Measurements from ENCODE around the gene ESYT3.

DNA sequence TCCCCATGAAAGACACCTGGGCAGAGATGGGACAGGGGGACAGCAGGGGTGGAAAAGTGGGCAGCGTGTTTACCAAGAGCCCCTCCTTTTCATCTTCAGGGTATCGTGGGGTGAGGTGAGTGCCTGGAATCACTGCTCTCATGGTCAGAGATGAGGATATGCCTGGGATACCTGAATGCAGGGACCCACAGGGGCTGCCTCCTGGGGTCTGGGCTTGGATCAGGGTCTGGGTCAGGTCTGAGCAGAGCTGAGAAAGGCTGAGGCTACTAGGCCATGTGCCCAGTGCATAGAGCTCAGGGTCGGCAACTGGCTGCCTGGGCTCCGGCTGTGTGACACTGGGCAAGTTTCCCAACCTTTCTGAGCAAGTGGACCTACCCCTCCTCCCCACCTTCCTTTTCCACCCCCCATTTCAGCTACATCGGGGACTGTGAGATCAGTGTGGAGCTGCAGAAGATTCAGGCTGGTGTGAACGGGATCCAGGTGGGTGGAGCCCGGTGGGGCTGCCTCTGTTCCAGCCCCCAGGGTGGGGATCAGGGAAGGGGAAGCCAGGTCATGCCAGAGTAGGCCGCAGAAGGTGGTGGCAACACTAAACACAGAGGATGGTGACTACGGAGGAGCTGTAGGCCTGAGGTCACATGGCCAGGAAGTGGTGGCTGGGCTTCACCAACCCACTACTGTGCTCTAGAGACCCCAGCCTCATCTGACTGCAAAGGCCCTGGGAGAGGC is 24.5 kb downstream of the ESYT3 start:
- TF ChIP-seq, protein P1, sequence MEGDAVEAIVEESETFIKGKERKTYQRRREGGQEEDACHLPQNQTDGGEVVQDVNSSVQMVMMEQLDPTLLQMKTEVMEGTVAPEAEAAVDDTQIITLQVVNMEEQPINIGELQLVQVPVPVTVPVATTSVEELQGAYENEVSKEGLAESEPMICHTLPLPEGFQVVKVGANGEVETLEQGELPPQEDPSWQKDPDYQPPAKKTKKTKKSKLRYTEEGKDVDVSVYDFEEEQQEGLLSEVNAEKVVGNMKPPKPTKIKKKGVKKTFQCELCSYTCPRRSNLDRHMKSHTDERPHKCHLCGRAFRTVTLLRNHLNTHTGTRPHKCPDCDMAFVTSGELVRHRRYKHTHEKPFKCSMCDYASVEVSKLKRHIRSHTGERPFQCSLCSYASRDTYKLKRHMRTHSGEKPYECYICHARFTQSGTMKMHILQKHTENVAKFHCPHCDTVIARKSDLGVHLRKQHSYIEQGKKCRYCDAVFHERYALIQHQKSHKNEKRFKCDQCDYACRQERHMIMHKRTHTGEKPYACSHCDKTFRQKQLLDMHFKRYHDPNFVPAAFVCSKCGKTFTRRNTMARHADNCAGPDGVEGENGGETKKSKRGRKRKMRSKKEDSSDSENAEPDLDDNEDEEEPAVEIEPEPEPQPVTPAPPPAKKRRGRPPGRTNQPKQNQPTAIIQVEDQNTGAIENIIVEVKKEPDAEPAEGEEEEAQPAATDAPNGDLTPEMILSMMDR (IDR thresholded peaks at IDR 0.05; ENCODE audit: low read length), result no peak
- no peak for TF ChIP-seq EZH2 (IDR thresholded peaks at IDR 0.05; ENCODE audit: borderline replicate concordance, low read length)

All from OCI-LY1 (cell line).